GM23338 (cell line): ENCODE results near the gene NAT8L. TPM values are rescaled to one million over a fixed set of nuclear protein-coding genes. Genes with fewer than 3 reads are reported as not detected.

Source experiments
- ATAC-seq: fragments of 200-7000 bp; cut with Tn5 transposase; 3 replicates; pipeline ENCODE4 v1.9.1; 2020
- DNase-seq: peaks from one replicate; pipeline ENCODE4 v3.0.0-alpha.2; 2015; ENCODE audit warnings: low spot score
- H2AFZ ChIP-seq: fragments of 200-600 bp; sonication (generic); 2 replicates; pipeline ENCODE4 v1.8.0; 2016; ENCODE audit warnings: antibody characterized with exemption, mild to moderate bottlenecking, moderate library complexity
- H3F3A ChIP-seq: fragments of 200-600 bp; sonication (generic); replicated peaks from 2 replicates; pipeline ENCODE4 v1.8.0; 2017; ENCODE audit warnings: antibody characterized with exemption, mixed run types, low read depth
- H3K27ac ChIP-seq: fragments of 200-600 bp; sonication (generic); 2 replicates; pipeline ENCODE4 v1.6.1; 2016; ENCODE audit warnings: low read depth
- H3K27me3 ChIP-seq: fragments of 200-600 bp; sonication (generic); 2 replicates; pipeline ENCODE4 v1.8.0; 2016; ENCODE audit warnings: mild to moderate bottlenecking, mixed run types, moderate library complexity; ENCODE audit not compliant: insufficient read depth
- H3K36me3 ChIP-seq: fragments of 200-600 bp; sonication (generic); 2 replicates; pipeline ENCODE4 v1.8.0; 2016; ENCODE audit warnings: mild to moderate bottlenecking; ENCODE audit not compliant: insufficient read depth
- H3K4me1 ChIP-seq: fragments of 200-600 bp; sonication (generic); 2 replicates; pipeline ENCODE4 v1.8.0; 2016; ENCODE audit warnings: mild to moderate bottlenecking, moderate library complexity; ENCODE audit not compliant: insufficient read depth
- H3K4me2 ChIP-seq: fragments of 200-600 bp; sonication (generic); 2 replicates; pipeline ENCODE4 v1.7.1; 2017; ENCODE audit warnings: mixed run types
- H3K4me3 ChIP-seq: fragments of 200-600 bp; sonication (generic); 2 replicates; pipeline ENCODE4 v1.6.1; 2016; ENCODE audit warnings: mixed run types
- H3K79me2 ChIP-seq: fragments of 200-600 bp; sonication (generic); replicated peaks from 2 replicates; pipeline ENCODE4 v1.8.0; 2017; ENCODE audit warnings: mild to moderate bottlenecking; ENCODE audit not compliant: insufficient read depth
- H3K9me2 ChIP-seq: fragments of 200-600 bp; sonication (generic); 2 replicates; pipeline ENCODE4 v1.8.0; 2017; ENCODE audit not compliant: insufficient read depth
- H4K20me1 ChIP-seq: fragments of 200-600 bp; sonication (generic); replicated peaks from 2 replicates; pipeline ENCODE4 v1.8.0; 2017; ENCODE audit warnings: mild to moderate bottlenecking; ENCODE audit not compliant: insufficient read depth
- H3K27ac Mint-ChIP-seq: 2 replicates; pipeline ENCODE4 v1.8.0; 2020; ENCODE audit warnings: inconsistent platforms, mild to moderate bottlenecking, moderate library complexity, mixed read lengths
- H3K27me3 Mint-ChIP-seq: 3 replicates; pipeline ENCODE4 v1.8.0; 2022; ENCODE audit warnings: low read depth, mild to moderate bottlenecking, moderate library complexity, mixed read lengths, inconsistent platforms; ENCODE audit not compliant: insufficient read depth, poor library complexity
- H3K36me3 Mint-ChIP-seq: 3 replicates; pipeline ENCODE4 v1.8.0; 2021; ENCODE audit warnings: low read depth, mild to moderate bottlenecking, inconsistent platforms, moderate library complexity, mixed read lengths
- H3K4me1 Mint-ChIP-seq: 3 replicates; pipeline ENCODE4 v1.8.0; 2020; ENCODE audit warnings: mild to moderate bottlenecking, inconsistent platforms, mixed read lengths
- H3K4me3 Mint-ChIP-seq: 3 replicates; pipeline ENCODE4 v1.8.0; 2021; ENCODE audit warnings: moderate library complexity, mild to moderate bottlenecking, inconsistent platforms, mixed read lengths
- H3K9me3 Mint-ChIP-seq: 3 replicates; pipeline ENCODE4 v1.8.0; 2020; ENCODE audit warnings: moderate library complexity, mild to moderate bottlenecking, inconsistent platforms, mixed read lengths
- CREB1 ChIP-seq: fragments of 250-450 bp; sonication (Bioruptor Pico); IDR thresholded peaks from 2 replicates; pipeline ENCODE4 v1.5.0; 2020; ENCODE audit warnings: low read depth, mild to moderate bottlenecking, moderate library complexity
- CTCF ChIP-seq, 2 experiments: fragments of 200-600 bp in 1 of 2; sonication (generic) in 1 of 2; conservative IDR thresholded peaks; 2 replicates each; pipeline versions ENCODE4 v1.5.1 to v1.6.1; 2016 to 2017; ENCODE audit warnings: antibody characterized with exemption in 2 of 2, low read depth in 2 of 2, mild to moderate bottlenecking in 2 of 2, moderate library complexity in 1 of 2
- ETS1 ChIP-seq: IDR thresholded peaks from 2 replicates; pipeline ENCODE4 v1.6.1; 2016; ENCODE audit warnings: antibody characterized with exemption
- EZH2 ChIP-seq: fragments of 200-600 bp; sonication (generic); IDR thresholded peaks from one replicate; pipeline ENCODE4 v1.8.0; 2017; ENCODE audit warnings: antibody characterized with exemption, mild to moderate bottlenecking, low read depth; ENCODE audit not compliant: unreplicated experiment
- EZH2phosphoT487 ChIP-seq: fragments of 200-600 bp; sonication (generic); IDR thresholded peaks from one replicate; pipeline ENCODE4 v1.8.1; 2018; ENCODE audit warnings: antibody characterized with exemption; ENCODE audit not compliant: unreplicated experiment
- JUNB ChIP-seq: IDR thresholded peaks from one replicate; pipeline ENCODE4 v1.6.1; 2016; ENCODE audit warnings: antibody characterized with exemption; ENCODE audit not compliant: unreplicated experiment
- NANOG ChIP-seq: IDR thresholded peaks from 2 replicates; pipeline ENCODE4 v1.6.1; 2016; ENCODE audit warnings: antibody characterized with exemption, borderline replicate concordance
- POLR2AphosphoS5 ChIP-seq: IDR thresholded peaks from 2 replicates; pipeline ENCODE4 v1.6.1; 2016; ENCODE audit warnings: antibody characterized with exemption, low read depth
- REST ChIP-seq: IDR thresholded peaks from one replicate; pipeline ENCODE4 v1.6.1; 2018; ENCODE audit warnings: antibody characterized with exemption; ENCODE audit not compliant: unreplicated experiment
- STAT1 ChIP-seq: IDR thresholded peaks from one replicate; pipeline ENCODE4 v1.6.1; 2016; ENCODE audit warnings: antibody characterized with exemption; ENCODE audit not compliant: unreplicated experiment
- ZNF114 ChIP-seq: fragments of 250-450 bp; sonication (Bioruptor Pico); IDR thresholded peaks from 2 replicates; pipeline ENCODE4 v1.5.0; 2020; ENCODE audit warnings: mild to moderate bottlenecking, moderate library complexity
- ZNF331 ChIP-seq: fragments of 250-450 bp; sonication (Bioruptor Pico); IDR thresholded peaks from 2 replicates; pipeline ENCODE4 v1.5.0; 2020; ENCODE audit warnings: low read depth, mild to moderate bottlenecking, moderate library complexity
- ZNF462 ChIP-seq: fragments of 250-450 bp; sonication (Bioruptor Pico); IDR thresholded peaks from 2 replicates; pipeline ENCODE4 v1.5.0; 2020; ENCODE audit warnings: mild to moderate bottlenecking, moderate library complexity
- polyA plus RNA-seq: library from polyadenylated mRNA; unstranded; fragments of >200 nt; fragmentation: Nextera tagmentation; extraction: Ambion mirVana; gene quantifications from 2 replicates; pipeline ENCODE4 v1.2.1, GENCODE V29; 2016
- total RNA-seq: library from RNA; depleted of rRNA; stranded (reverse); fragments of >200 nt; shearing (Covaris generic); gene quantifications from 2 replicates; pipeline ENCODE4 v1.2.3, GENCODE V29; 2014

Gene NAT8L
- total and polyA plus RNA-seq, 2 experiments from 2014 or later = 1.6 to 9.7 TPM

GRCh38 chr4:2116687-2117400, 57.7 kb downstream of the NAT8L start:
- H3K4me1 ChIP-seq = no peaks in the 10 kb centered on the region
- ATAC-seq (no peak), DNase-seq (no peak)
- H3K4me1 Mint-ChIP-seq = no peaks in the 10 kb centered on the region
- H3K79me2 ChIP-seq = no peaks in the 10 kb centered on the region
- H4K20me1 ChIP-seq = no peaks in the 10 kb centered on the region; the same call in 1 of the 2 replicates
- no peaks in the 10 kb centered on the region for H3K27me3 Mint-ChIP-seq
- no peaks in the 10 kb centered on the region for H3K36me3 ChIP-seq
- H3K4me3 ChIP-seq = no peak overlapping the region
- no peak overlapping the region for H3K27ac Mint-ChIP-seq
- H3K27me3 ChIP-seq = no peaks in the 10 kb centered on the region
- no peak overlapping the region for H2AFZ ChIP-seq
- no peaks in the 10 kb centered on the region for H3K9me2 ChIP-seq
- no peaks in the 10 kb centered on the region for H3K36me3 Mint-ChIP-seq
- no peak overlapping the region for H3K27ac ChIP-seq
- H3K9me3 Mint-ChIP-seq = no peaks in the 10 kb centered on the region
- H3K4me2 ChIP-seq = no peak overlapping the region
- H3F3A ChIP-seq = no peaks in the 10 kb centered on the region
- TF ChIP-seq ETS1 (no peak), CREB1 (no peak), NANOG (no peak), ZNF114 (CRISPR knock-in tag) (no peak), JUNB (no peak), ZNF331 (CRISPR knock-in tag) (no peak), ZNF462 (CRISPR knock-in tag) (no peak), EZH2phosphoT487 (no peak), REST (no peak), EZH2 (no peak), POLR2AphosphoS5 (no peak), CTCF (conservative IDR thresholded peaks at IDR 0.05; ENCODE audit: low read depth in 2 of 2) (no peak), STAT1 (no peak)
- H3K4me3 Mint-ChIP-seq = no peak overlapping the region
